H1 (cell line): ENCODE data around the gene RGS17. TPM values are rescaled to one million over a fixed set of nuclear protein-coding genes. Genes with fewer than 3 reads are reported as not detected.

ENCODE experiments used
- CTCF ChIA-PET: fragments of 300-600 bp; sonication (Branson Sonifier 250); formaldehyde crosslinking; loops from one replicate; lab custom pipeline; 2021; ENCODE audit not compliant: partially characterized antibody; lab: Charles Lee
- POLR2A ChIA-PET: fragments of 300-600 bp; sonication (Branson Sonifier 250); formaldehyde crosslinking; loops from one replicate; lab custom pipeline; 2021; ENCODE audit warnings: inconsistent platforms; ENCODE audit not compliant: partially characterized antibody; lab: Charles Lee
- DNase-seq, 2 experiments: peaks; one replicate each; pipeline versions ENCODE4 v3.0.0 to v3.0.0-alpha.2; 2010 to 2022; ENCODE audit warnings: low spot score in 2 of 2, low read depth in 1 of 2, mixed read lengths in 1 of 2
- FAIRE-seq: peaks from 2 replicates; lab custom pipeline; 2011; peaks lifted over from hg19 to GRCh38; lab: Jason Lieb, UNC
- H2AFZ ChIP-seq: 2 replicates; pipeline ENCODE4 v1.8.1; 2012; ENCODE audit warnings: low read length, inconsistent platforms
- H2AK5ac ChIP-seq: 2 replicates; pipeline ENCODE4 v1.6.1; 2013; ENCODE audit warnings: low read depth, low read length
- H2BK120ac ChIP-seq: replicated peaks from 2 replicates; pipeline ENCODE3; 2013; ENCODE audit warnings: low read depth, low read length, inconsistent platforms
- H2BK12ac ChIP-seq: 2 replicates; pipeline ENCODE4 v1.6.1; 2013; ENCODE audit warnings: low read depth, low read length
- H2BK15ac ChIP-seq: 2 replicates; pipeline ENCODE4 v1.6.1; 2013; ENCODE audit warnings: low read length
- H2BK20ac ChIP-seq: 2 replicates; pipeline ENCODE4 v1.6.1; 2013; ENCODE audit warnings: low read length
- H2BK5ac ChIP-seq: 2 replicates; pipeline ENCODE4 v1.6.1; 2013; ENCODE audit warnings: low read depth, low read length
- H3K14ac ChIP-seq: 2 replicates; pipeline ENCODE4 v1.6.1; 2013; ENCODE audit warnings: inconsistent platforms; ENCODE audit not compliant: insufficient read length
- H3K18ac ChIP-seq: 2 replicates; pipeline ENCODE4 v1.6.1; 2013; ENCODE audit warnings: low read length; ENCODE audit errors: extremely low read depth
- H3K23ac ChIP-seq: 2 replicates; pipeline ENCODE4 v1.6.1; 2013; ENCODE audit warnings: inconsistent platforms; ENCODE audit not compliant: insufficient read length
- H3K23me2 ChIP-seq: 2 replicates; pipeline ENCODE4 v1.6.1; 2013; ENCODE audit warnings: low read depth, low read length
- H3K27ac ChIP-seq: 2 replicates; pipeline ENCODE4 v1.6.1; 2011; ENCODE audit warnings: low read depth, low read length, inconsistent platforms
- H3K27me3 ChIP-seq, 4 experiments: replicated peaks in 1 of 4; 1 replicate in 1 of 4; 2 replicates in 3 of 4; pipeline versions ENCODE4 v1.6.1 to v1.8.1; 2011 to 2013; ENCODE audit warnings: low read length in 3 of 4, mild to moderate bottlenecking in 3 of 4, inconsistent platforms in 2 of 4, mixed read lengths in 2 of 4, moderate library complexity in 1 of 4; ENCODE audit not compliant: control insufficient read depth in 3 of 4, insufficient read depth in 3 of 4; ENCODE audit errors: extremely low read depth in 1 of 4
- H3K36me3 ChIP-seq, 4 experiments: 2 replicates each; pipeline versions ENCODE4 v1.6.1 to v1.8.1; 2011 to 2013; ENCODE audit warnings: mild to moderate bottlenecking in 4 of 4, low read length in 3 of 4, moderate library complexity in 2 of 4, control low read depth in 1 of 4, inconsistent platforms in 1 of 4; ENCODE audit not compliant: insufficient read depth in 4 of 4, control insufficient read depth in 2 of 4
- H3K4ac ChIP-seq: replicated peaks from 2 replicates; pipeline ENCODE3; 2013; ENCODE audit warnings: low read length, low read depth, mixed read lengths, inconsistent platforms; ENCODE audit not compliant: insufficient read length
- H3K4me1 ChIP-seq, 4 experiments: replicated peaks in 1 of 4; 1 replicate in 1 of 4; 2 replicates in 3 of 4; pipeline versions ENCODE4 v1.6.1 to v1.8.1; 2011 to 2013; ENCODE audit warnings: low read length in 3 of 4, inconsistent platforms in 2 of 4, mixed read lengths in 1 of 4; ENCODE audit not compliant: insufficient read depth in 4 of 4, control insufficient read depth in 3 of 4
- H3K4me2 ChIP-seq, 2 experiments: 2 replicates each; pipeline versions ENCODE4 v1.6.1 to v1.8.1; 2011 to 2013; ENCODE audit warnings: low read depth in 2 of 2, low read length in 2 of 2, control low read depth in 1 of 2, inconsistent platforms in 1 of 2, mild to moderate bottlenecking in 1 of 2; ENCODE audit not compliant: insufficient read depth in 1 of 2
- H3K4me3 ChIP-seq, 4 experiments: fragments of 200-600, 300-600 bp in 1 of 4; sonication (generic), shearing (Covaris generic), sonication (Bioruptor Twin) in 1 of 4; 2 replicates each; pipeline versions ENCODE4 v1.5.1 to v1.8.1; 2011 to 2016; ENCODE audit warnings: low read length in 4 of 4, low read depth in 3 of 4, control low read depth in 2 of 4, inconsistent platforms in 2 of 4, mild to moderate bottlenecking in 2 of 4, mixed read lengths in 1 of 4, moderate library complexity in 1 of 4; ENCODE audit not compliant: insufficient read depth in 2 of 4; ENCODE audit errors: extremely low read depth in 1 of 4
- H3K56ac ChIP-seq: replicated peaks from 2 replicates; pipeline ENCODE3; 2013; ENCODE audit warnings: low read depth, mild to moderate bottlenecking, mixed read lengths, low read length, inconsistent platforms; ENCODE audit not compliant: insufficient read length
- H3K79me1 ChIP-seq: 2 replicates; pipeline ENCODE4 v1.6.1; 2013; ENCODE audit warnings: low read depth, low read length, control low read depth
- H3K79me2 ChIP-seq, 2 experiments: 2 replicates each; pipeline versions ENCODE4 v1.6.1 to v1.8.1; 2012 to 2013; ENCODE audit warnings: low read length in 2 of 2, mild to moderate bottlenecking in 2 of 2, inconsistent platforms in 1 of 2; ENCODE audit not compliant: insufficient read depth in 2 of 2, control insufficient read depth in 1 of 2
- H3K9ac ChIP-seq, 4 experiments: replicated peaks in 1 of 4; 1 replicate in 1 of 4; 2 replicates in 3 of 4; pipeline versions ENCODE4 v1.6.1 to v1.8.1; 2011 to 2013; ENCODE audit warnings: low read depth in 3 of 4, low read length in 3 of 4, control low read depth in 2 of 4, mild to moderate bottlenecking in 2 of 4, moderate library complexity in 2 of 4, inconsistent platforms in 1 of 4; ENCODE audit errors: extremely low read depth in 1 of 4
- H3K9me3 ChIP-seq, 2 experiments: 2 replicates each; pipeline versions ENCODE4 v1.6.1 to v1.8.1; 2012 to 2013; ENCODE audit warnings: mild to moderate bottlenecking in 2 of 2, moderate library complexity in 2 of 2, control low read depth in 1 of 2, inconsistent platforms in 1 of 2, low read depth in 1 of 2, low read length in 1 of 2, mixed read lengths in 1 of 2; ENCODE audit not compliant: insufficient read depth in 2 of 2
- H4K20me1 ChIP-seq, 2 experiments: replicated peaks in 1 of 2; 2 replicates each; pipeline versions ENCODE3 to v1.8.1; 2011 to 2013; ENCODE audit warnings: inconsistent platforms in 2 of 2, low read length in 2 of 2, mild to moderate bottlenecking in 1 of 2; ENCODE audit not compliant: insufficient read depth in 2 of 2, control insufficient read depth in 1 of 2
- H4K5ac ChIP-seq: 2 replicates; pipeline ENCODE4 v1.6.1; 2013; ENCODE audit warnings: low read length, low read depth, mixed read lengths, inconsistent platforms; ENCODE audit not compliant: insufficient read length
- H4K8ac ChIP-seq: 2 replicates; pipeline ENCODE4 v1.8.0; 2013; ENCODE audit warnings: mild to moderate bottlenecking, moderate library complexity, low read length, inconsistent platforms; ENCODE audit not compliant: insufficient read depth; ENCODE audit errors: extremely low read depth
- H4K91ac ChIP-seq: replicated peaks from 2 replicates; pipeline ENCODE3; 2013; ENCODE audit warnings: low read length, mixed read lengths, inconsistent platforms; ENCODE audit not compliant: insufficient read length
- ATF3 ChIP-seq: IDR thresholded peaks from 2 replicates; pipeline ENCODE4 v1.6.1; 2011; ENCODE audit warnings: low read depth, mild to moderate bottlenecking, low read length; ENCODE audit not compliant: insufficient read depth
- BACH1 ChIP-seq: IDR thresholded peaks from 2 replicates; pipeline ENCODE4 v1.6.1; 2012; ENCODE audit warnings: low read length, improper control_type of control experiment
- CBX5 ChIP-seq: fragments of 300-800, 300-1000 bp; sonication (generic); IDR thresholded peaks from 2 replicates; pipeline ENCODE4 v1.7.1; 2016; ENCODE audit warnings: antibody characterized with exemption, low read length, low read depth
- CTCF ChIP-seq, 3 experiments: IDR thresholded peaks; 1 replicate in 2 of 3; 2 replicates in 1 of 3; pipeline versions ENCODE4 v1.5.1 to v1.6.1; 2011; ENCODE audit warnings: low read length in 3 of 3, mild to moderate bottlenecking in 3 of 3, inconsistent platforms in 2 of 3, low read depth in 1 of 3, moderate library complexity in 1 of 3; ENCODE audit not compliant: insufficient read depth in 1 of 3; ENCODE audit errors: control extremely low read depth in 1 of 3
- NRF1 ChIP-seq: IDR thresholded peaks from 2 replicates; pipeline ENCODE4 v1.6.1; 2011; ENCODE audit warnings: mild to moderate bottlenecking, low read depth, low read length, improper control_type of control experiment
- POU5F1 ChIP-seq: IDR thresholded peaks from 2 replicates; pipeline ENCODE4 v1.6.1; 2011; ENCODE audit warnings: low read depth, mild to moderate bottlenecking, low read length, moderate library complexity
- SIRT6 ChIP-seq: IDR thresholded peaks from one replicate; pipeline ENCODE4 v1.7.1; 2012; ENCODE audit warnings: low read length, inconsistent platforms
- SIX5 ChIP-seq: IDR thresholded peaks from 2 replicates; pipeline ENCODE4 v1.6.1; 2011; ENCODE audit warnings: mild to moderate bottlenecking, low read depth, low read length
- SP1 ChIP-seq: IDR thresholded peaks from 2 replicates; pipeline ENCODE4 v1.6.1; 2011; ENCODE audit warnings: low read depth, low read length
- YY1 ChIP-seq: IDR thresholded peaks from 2 replicates; pipeline ENCODE4 v1.6.1; 2011; ENCODE audit warnings: low read depth, mild to moderate bottlenecking, low read length
- WGBS, 2 experiments: shearing (Covaris generic) in 1 of 2; methylation state at CpG; one replicate each; pipeline versions ENCODE4 v1.1.6 to v1.1.7; 2013 to 2015; ENCODE audit warnings: low lambda C conversion rate in 2 of 2, mixed read lengths in 2 of 2, inconsistent platforms in 1 of 2, low coverage in 1 of 2, missing lambda C conversion rate in 1 of 2; ENCODE audit not compliant: insufficient replicate concordance in 2 of 2, insufficient coverage in 1 of 2, insufficient read length in 1 of 2; ENCODE audit errors: extremely low coverage in 1 of 2, missing lambda C conversion rate in 1 of 2; 5-methylcytosine and 5-hydroxymethylcytosine counted together
- polyA plus RNA-seq, 7 experiments: library from polyadenylated mRNA; depleted of rRNA in 3 of 7; stranded (reverse) in 5 of 7; unstranded in 2 of 7; fragments of >200 nt in 5 of 7; fragments of 200-250 nt in 2 of 7; gene quantifications; 1 replicate in 5 of 7; 2 replicates in 1 of 7; 4 replicates in 1 of 7; pipeline versions ENCODE4 v1.2.1 to v1.2.3, GENCODE V29; 2011 to 2013; ENCODE audit warnings: missing spikeins in 2 of 7, mixed read lengths in 2 of 7
- total RNA-seq: library from RNA; stranded (reverse); fragmentation: NEBNext Ultra II Directional; extraction: Animal tissue kit (Norgen Biotek cat#: 25700); gene quantifications from 2 replicates; pipeline ENCODE4 v1.2.1, GENCODE V29; 2021

Gene RGS17
- total and polyA plus RNA-seq, 2 of the 8 experiments (the other 6 are each of a cell fraction or from before 2014, with no cell fraction given) = 2.0 to 12.2 TPM

- no peak for DNase-seq
- POLR2A ChIA-PET = no interaction called here
- no peak overlapping the region for H3K4me2 ChIP-seq
- TF ChIP-seq CBX5 = no peak
- no peak for TF ChIP-seq SIX5
- no peak for TF ChIP-seq POU5F1
- no peak for TF ChIP-seq CTCF (IDR thresholded peaks at IDR 0.05; ENCODE audit: control extremely low read depth in 1 of 3, insufficient read depth in 1 of 3, low read depth in 1 of 3, low read length in 3 of 3)
- TF ChIP-seq ATF3 = no peak
- TF ChIP-seq BACH1 = no peak
- TF ChIP-seq YY1 = no peak
- TF ChIP-seq SP1 = no peak
- no peak for TF ChIP-seq NRF1
- no peak for TF ChIP-seq SIRT6
These were observed 12.8 kb downstream of the RGS17 start for GRCh38 chr6:153117986-153118879.

More at GRCh38 chr6:153117986-153118879, 12.8 kb downstream of the RGS17 start:
- no peak overlapping the region for H3K56ac ChIP-seq
- no peak overlapping the region for H4K8ac ChIP-seq
- H3K27ac ChIP-seq = no peak overlapping the region
- no peak overlapping the region for H2BK15ac ChIP-seq
- no peak overlapping the region for H3K23ac ChIP-seq
- no peak overlapping the region for H2AK5ac ChIP-seq
- no peaks in the 10 kb centered on the region for H3K23me2 ChIP-seq
- H3K14ac ChIP-seq = no peak overlapping the region
- H3K36me3 ChIP-seq = no peaks in the 10 kb centered on the region
- no peak overlapping the region for H2BK20ac ChIP-seq
- no peaks in the 10 kb centered on the region for H3K9me3 ChIP-seq
- no peak overlapping the region for H3K4me3 ChIP-seq
- no peak overlapping the region for H3K9ac ChIP-seq
- no peak overlapping the region for H4K5ac ChIP-seq
- H2BK12ac ChIP-seq = no peak overlapping the region
- WGBS, 2 experiments = 92% methylated on average over 3 of the region's 3 CpGs; no CpG with 5 or more reads in 1 of the 2 experiments
- no peak overlapping the region for H2BK120ac ChIP-seq
- no peak overlapping the region for H4K91ac ChIP-seq
- no peak overlapping the region for H3K4ac ChIP-seq
- H3K79me1 ChIP-seq = no peaks in the 10 kb centered on the region; the same call in 1 of the 2 replicates
- no peaks in the 10 kb centered on the region for H3K4me1 ChIP-seq
- no peak overlapping the region for H3K18ac ChIP-seq
- no peak overlapping the region for H2BK5ac ChIP-seq
- no peaks in the 10 kb centered on the region for H3K27me3 ChIP-seq
- FAIRE-seq = no peak
- H3K79me2 ChIP-seq = peaks cover 0 to 1% of the 10 kb centered on the region in 2 experiments; a peak in 1 of 4 replicates
- no peak overlapping the region for H2AFZ ChIP-seq
- H4K20me1 ChIP-seq = no peaks in the 10 kb centered on the region
- CTCF ChIA-PET = interaction anchor here (0.9 to 1.7 kb wide), 3 partner anchors 9 to 194 kb away, joined by 3 read pairs; no protein-coding TSS in a partner anchor
